ENCODE measurements around the gene ARID1B. TPM values are rescaled to one million over a fixed set of nuclear protein-coding genes. Genes with fewer than 3 reads are reported as not detected.

Gene ARID1B
- total RNA-seq, 1 donor from 2014 or later = 97.2 TPM

- Mint-ChIP-seq H3K4me1 (ENCODE audit: unreplicated experiment) (peaks cover 45% of the 10 kb centered on the region), H3K9me3 (no peaks in the 10 kb centered on the region), H3K36me3 (no peaks in the 10 kb centered on the region), H3K4me3 (no peak overlapping the region), H3K27ac (no peak overlapping the region), H3K27me3 (no peaks in the 10 kb centered on the region)
- DNase-seq (ENCODE audit: extremely low spot score, unreplicated experiment) = no peak
- TF ChIP-seq, protein P1, sequence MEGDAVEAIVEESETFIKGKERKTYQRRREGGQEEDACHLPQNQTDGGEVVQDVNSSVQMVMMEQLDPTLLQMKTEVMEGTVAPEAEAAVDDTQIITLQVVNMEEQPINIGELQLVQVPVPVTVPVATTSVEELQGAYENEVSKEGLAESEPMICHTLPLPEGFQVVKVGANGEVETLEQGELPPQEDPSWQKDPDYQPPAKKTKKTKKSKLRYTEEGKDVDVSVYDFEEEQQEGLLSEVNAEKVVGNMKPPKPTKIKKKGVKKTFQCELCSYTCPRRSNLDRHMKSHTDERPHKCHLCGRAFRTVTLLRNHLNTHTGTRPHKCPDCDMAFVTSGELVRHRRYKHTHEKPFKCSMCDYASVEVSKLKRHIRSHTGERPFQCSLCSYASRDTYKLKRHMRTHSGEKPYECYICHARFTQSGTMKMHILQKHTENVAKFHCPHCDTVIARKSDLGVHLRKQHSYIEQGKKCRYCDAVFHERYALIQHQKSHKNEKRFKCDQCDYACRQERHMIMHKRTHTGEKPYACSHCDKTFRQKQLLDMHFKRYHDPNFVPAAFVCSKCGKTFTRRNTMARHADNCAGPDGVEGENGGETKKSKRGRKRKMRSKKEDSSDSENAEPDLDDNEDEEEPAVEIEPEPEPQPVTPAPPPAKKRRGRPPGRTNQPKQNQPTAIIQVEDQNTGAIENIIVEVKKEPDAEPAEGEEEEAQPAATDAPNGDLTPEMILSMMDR (conservative IDR thresholded peaks at IDR 0.05) = no peak
Measured at GRCh38 chr6:157061770-157062594, 284.8 kb downstream of the ARID1B start.

- TF ChIP-seq, protein P1 (conservative IDR thresholded peaks at IDR 0.05) = no peak
- no peak for DNase-seq (ENCODE audit: extremely low spot score, unreplicated experiment)
- Mint-ChIP-seq H3K27ac (peak overlapping the region; percentile 80), H3K4me3 (peak overlapping the region; percentile 20), H3K9me3 (no peaks in the 10 kb centered on the region), H3K36me3 (no peaks in the 10 kb centered on the region), H3K27me3 (no peaks in the 10 kb centered on the region), H3K4me1 (ENCODE audit: unreplicated experiment) (peaks cover 50% of the 10 kb centered on the region)
Measured at GRCh38 chr6:157063176-157063905, 286.2 kb downstream of the ARID1B start.

DNA sequence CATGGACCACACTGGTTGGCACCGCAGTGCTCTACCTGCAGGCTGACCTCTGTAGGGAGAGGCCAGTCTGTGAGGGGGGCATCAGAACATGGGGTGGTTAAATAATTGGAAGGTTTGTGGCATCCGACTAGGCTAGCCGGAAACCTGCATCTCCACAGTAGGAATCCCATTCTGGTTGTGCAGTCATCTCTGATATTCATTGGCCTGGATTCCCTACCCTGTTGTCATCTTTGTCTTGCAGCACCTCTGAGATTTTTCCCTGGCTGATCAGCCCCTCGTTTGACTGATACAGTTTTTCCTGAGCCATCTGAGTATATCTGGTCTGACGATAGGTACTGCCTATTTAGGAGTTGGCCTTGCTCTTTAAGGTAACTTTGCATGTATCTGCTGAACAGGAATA is 286.7 kb downstream of the ARID1B start:
- DNase-seq (ENCODE audit: extremely low spot score, unreplicated experiment) = no peak
- H3K36me3 Mint-ChIP-seq = no peaks in the 10 kb centered on the region
- peak overlapping the region; percentile 80 for H3K27ac Mint-ChIP-seq
- H3K27me3 Mint-ChIP-seq = no peaks in the 10 kb centered on the region
- TF ChIP-seq, protein P1 (conservative IDR thresholded peaks at IDR 0.05) = no peak
- H3K4me3 Mint-ChIP-seq = no peak overlapping the region
- H3K4me1 Mint-ChIP-seq (ENCODE audit: unreplicated experiment) = peaks cover 51% of the 10 kb centered on the region
- H3K9me3 Mint-ChIP-seq = no peaks in the 10 kb centered on the region

- H3K36me3 Mint-ChIP-seq = no peaks in the 10 kb centered on the region
- H3K4me3 Mint-ChIP-seq = no peak overlapping the region
- no peaks in the 10 kb centered on the region for H3K9me3 Mint-ChIP-seq
- no peaks in the 10 kb centered on the region for H3K27me3 Mint-ChIP-seq
- H3K27ac Mint-ChIP-seq = no peak overlapping the region
- DNase-seq (ENCODE audit: extremely low spot score, unreplicated experiment) = no peak
- peaks cover 49% of the 10 kb centered on the region for H3K4me1 Mint-ChIP-seq (ENCODE audit: unreplicated experiment)
- TF ChIP-seq, protein P1 (conservative IDR thresholded peaks at IDR 0.05) = no peak
Measured at GRCh38 chr6:157064502-157064901, 287.3 kb downstream of the ARID1B start.

DNA sequence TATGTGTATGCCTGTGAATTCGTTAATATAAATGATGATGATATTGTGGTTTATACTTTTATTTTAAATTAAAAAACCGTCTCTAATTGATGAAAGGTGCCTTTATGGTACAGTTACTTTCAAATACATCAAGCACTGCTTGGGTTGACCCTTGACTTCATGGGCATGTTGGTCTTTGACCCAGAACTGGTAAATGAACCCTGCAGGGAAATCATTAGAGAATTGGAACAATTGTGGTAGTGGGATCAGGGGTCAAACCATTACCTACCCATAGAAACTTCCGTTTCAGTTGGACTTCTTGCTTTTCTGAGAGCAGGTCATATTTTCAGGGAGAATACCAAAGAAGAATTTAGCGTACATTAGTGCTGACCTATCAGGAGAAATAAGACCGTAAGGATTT is 288.2 kb downstream of the ARID1B start:
- Mint-ChIP-seq H3K4me3 (no peak overlapping the region), H3K4me1 (ENCODE audit: unreplicated experiment) (peaks cover 49% of the 10 kb centered on the region), H3K27ac (no peak overlapping the region), H3K27me3 (no peaks in the 10 kb centered on the region), H3K9me3 (no peaks in the 10 kb centered on the region), H3K36me3 (no peaks in the 10 kb centered on the region)
- TF ChIP-seq, protein P1 (conservative IDR thresholded peaks at IDR 0.05) = no peak
- no peak for DNase-seq (ENCODE audit: extremely low spot score, unreplicated experiment)
